GM18508 (cell line): ENCODE data around the gene VMP1.
"Not testable (repeated sequence)": the region's sequence is repeated elsewhere in the genome, so short reads cannot be mapped to it uniquely, and the experiment has no call there.

Experiments
- ATAC-seq: cut with Tn5 transposase; IDR thresholded peaks from one replicate; pipeline ENCODE4 v1.9.1; 2021; ENCODE audit warnings: moderate number of reproducible peaks; ENCODE audit not compliant: insufficient read depth, unreplicated experiment

The VMP1 gene

DNA sequence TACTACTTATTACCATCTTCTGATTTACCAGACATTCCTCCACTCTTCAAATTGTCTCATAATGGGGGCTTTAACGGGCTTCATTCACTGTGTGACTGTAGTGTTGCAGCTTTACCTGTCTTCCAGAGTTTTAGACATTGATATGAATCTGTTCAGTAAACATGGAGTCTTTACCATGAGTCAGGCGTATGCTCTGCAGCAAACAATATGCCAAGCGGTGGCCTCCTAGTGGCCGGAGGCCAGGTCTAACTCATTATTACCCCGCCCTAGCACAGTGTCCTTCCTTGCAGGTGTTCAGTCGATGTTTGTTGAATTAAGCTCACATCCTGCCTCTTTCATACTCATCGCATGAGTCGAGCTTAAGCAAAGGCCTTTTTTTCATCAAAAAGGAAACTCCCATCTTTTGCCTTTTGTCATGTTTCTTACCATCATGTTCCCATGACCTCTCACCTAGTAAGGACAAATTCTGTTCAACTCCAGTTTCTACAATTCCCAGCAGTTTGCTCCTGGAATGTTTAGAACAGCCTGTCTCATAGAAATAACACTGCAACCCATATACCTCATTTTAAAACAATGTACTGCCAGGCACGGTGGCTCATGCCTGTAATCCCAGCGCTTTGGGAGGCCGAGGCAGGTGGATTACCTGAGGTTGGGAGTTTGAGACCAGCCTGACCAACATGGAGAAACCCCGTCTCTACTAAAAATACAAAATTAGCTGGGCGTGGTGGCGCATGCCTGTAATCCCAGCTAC, 145.9 kb downstream of the VMP1 start:
- ATAC-seq = no peak

GRCh38 chr17:59853919-59854729, 146.7 kb downstream of the VMP1 start:
- not testable (repeated sequence) for ATAC-seq

DNA sequence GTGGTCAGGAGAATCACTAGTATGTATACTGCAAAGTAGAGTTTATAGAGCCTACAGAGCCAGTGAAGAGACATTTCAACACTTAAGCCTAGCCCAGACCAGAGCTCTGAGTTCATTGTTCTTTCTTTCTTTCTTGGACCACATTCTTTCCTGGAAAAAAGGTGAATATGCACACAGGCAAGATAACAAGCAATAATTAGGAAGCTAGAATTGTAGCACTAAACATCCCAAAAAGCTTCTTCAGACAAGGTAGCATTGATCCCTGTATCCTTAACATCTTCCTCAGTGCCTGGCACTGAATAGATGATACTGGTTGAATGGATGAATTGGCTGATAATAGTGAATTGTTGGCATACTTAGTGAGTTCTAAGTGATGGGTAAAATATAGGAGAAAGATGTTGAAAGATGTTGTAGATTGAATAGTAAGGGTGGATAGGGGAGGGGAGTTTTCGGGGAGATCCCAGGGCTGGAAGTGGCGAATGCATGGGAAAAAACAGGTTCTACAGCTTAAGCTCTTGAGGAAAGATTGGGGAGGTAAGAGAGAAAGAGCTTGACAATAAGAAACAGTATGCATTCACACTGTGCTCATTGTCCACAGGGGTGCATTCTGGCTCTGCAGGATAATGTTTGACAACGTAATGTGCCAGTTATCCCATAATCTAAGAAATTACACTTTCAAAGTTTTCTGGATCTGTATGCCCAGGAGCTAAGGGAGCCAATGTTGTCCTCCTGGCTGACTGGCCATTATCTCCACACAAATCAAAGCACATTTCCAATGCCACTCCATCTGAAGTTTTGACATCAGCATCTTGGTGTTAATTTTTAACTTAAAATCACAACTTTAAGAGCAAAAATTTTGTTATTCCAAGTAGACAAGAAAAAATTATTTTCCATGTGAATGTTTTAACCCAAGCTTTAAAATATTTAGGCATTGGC, 149.7 kb downstream of the VMP1 start:
- no peak for ATAC-seq

DNA sequence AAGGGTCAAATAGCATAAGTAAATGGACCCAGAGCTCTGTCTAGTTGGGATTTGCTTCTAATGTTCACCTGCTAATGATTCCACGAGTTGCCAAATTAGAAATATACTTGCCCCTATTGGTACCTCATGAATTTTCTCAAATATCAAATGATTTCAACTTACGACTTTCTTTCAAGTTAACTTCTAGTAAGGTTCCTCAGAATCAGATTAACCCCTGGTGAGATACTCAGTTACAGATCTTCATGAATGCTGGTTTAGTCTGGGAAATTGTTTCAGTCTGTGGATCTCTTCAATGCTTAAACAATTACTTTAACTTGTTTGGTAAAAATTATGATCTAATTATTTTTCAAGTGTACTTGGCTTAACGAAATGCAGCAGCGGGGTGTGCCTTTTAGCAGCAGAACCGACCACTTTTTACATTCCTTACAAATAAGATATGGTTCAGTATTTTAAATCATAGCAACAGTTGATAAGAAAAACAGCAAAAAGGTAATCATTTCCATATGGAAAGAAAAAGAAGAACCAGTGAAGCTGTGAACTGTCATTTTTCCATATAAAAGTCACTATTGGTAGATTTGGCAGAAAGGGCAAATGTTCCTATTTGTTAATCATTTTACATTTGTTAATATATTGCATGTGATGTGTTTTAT, 150.8 kb downstream of the VMP1 start:
- no peak for ATAC-seq

DNA sequence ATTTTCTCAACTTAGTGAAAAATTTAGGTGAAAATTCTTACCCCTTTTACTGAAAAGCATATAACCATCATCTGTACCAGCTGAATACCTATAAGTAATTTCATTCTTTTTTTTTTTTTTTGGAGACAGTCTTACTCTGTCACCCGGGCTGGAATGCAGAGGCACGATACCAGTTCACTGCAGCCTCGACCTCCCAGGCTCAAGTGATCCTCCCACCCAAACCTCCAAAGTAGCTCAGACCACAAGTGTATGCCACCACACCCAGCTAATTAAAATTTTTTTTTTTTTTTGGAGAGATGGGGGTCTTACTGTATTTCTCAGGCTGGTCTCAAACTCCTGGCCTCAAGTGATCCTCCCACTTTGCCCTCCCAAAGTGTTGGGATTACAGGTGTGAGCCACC, 151.5 kb downstream of the VMP1 start:
- ATAC-seq = no peak

- no peak for ATAC-seq
Measured at GRCh38 chr17:59859444-59860025, 152.1 kb downstream of the VMP1 start.

- no peak for ATAC-seq
Measured at GRCh38 chr17:59863616-59864015, 156.2 kb downstream of the VMP1 start.

DNA sequence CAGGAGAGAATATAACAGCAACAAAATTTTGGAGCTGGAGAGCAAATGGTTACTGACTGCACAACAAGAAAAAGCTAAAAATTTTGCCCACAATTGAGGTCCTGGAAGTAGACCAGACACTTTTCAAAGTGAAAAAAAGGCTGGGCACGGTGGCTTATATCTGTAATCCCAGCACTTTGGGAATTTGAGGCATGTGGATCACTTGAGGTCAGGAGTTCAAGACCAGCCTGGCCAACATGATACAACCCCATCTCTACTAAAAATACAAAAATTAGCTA, 162.4 kb downstream of the VMP1 start:
- ATAC-seq = no peak

DNA sequence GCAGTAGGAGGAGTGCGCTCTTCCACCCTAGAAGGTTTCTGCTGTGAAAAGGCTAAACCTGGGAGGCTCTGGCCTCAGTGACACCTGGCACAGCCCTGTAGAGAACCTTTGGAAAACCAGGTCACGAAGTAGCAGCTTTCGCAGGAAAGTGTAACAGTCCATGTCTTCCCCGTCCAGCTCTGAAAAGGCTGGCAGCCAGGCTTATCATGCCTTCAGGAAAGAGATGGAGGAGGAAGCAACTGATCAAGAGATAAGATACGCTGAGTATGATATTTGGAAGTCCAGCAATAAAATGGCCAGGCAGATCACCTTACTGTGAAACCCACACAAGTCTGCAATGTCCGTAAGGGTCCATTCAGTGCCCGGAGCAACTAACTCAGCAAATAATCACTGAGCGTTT, 163.0 kb downstream of the VMP1 start:
- ATAC-seq = no peak

DNA sequence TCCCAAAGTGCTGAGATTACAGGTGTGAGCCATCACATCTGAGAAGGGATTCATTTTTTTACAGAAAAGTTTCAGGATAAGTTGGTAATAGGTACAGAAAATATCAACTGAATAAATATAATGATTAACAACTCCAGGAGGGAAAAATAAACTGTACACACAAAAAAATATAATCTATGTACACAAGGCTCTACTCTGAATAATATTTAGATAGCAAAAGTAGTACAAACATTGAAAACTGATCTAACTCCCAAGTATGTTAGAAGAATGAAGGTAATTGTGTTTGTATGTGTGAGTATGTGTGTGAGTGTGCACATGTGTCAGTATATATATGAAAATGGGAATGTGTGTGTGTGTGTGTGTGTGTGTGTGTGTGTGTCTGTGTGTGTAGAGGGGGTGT, 164.9 kb downstream of the VMP1 start:
- ATAC-seq = no peak

DNA sequence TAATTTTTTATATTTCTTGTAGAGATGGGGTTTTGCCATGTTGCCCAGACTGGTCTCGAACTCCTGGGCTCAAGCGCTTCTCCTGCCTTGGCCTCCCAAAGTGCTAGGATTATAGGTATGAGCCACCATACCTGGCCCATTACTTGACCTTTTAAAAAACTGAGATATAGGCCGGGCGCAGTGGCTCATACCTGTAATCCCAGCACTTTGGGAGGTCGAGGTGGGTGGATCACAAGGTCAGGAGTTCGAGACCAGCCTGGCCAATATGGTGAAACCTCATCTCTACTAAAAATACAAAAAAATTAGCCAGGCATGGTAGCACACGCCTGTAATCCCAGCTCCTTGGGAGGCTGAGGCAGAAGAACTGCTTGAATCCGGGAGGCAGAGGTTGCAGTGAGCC, 166.0 kb downstream of the VMP1 start:
- not testable (repeated sequence) for ATAC-seq

DNA sequence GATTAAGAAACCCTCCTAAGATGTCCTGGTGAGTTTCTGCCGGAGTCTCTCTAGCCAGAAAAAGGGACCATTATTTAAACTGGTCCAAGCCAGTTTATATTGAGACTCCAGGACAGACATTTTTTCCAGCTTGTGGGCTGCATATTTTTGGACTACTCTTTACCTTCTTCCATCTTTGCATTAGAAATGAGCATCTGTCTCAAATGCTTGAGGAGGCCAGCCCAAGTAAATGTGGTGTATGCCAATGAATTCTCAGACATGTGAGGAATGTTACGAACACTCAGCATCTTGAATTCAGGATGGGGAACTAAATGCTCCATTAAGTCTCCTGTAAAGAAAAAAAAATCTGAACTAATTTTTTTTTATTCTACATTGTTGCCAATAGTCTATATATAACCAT, 166.9 kb downstream of the VMP1 start:
- no peak for ATAC-seq

DNA sequence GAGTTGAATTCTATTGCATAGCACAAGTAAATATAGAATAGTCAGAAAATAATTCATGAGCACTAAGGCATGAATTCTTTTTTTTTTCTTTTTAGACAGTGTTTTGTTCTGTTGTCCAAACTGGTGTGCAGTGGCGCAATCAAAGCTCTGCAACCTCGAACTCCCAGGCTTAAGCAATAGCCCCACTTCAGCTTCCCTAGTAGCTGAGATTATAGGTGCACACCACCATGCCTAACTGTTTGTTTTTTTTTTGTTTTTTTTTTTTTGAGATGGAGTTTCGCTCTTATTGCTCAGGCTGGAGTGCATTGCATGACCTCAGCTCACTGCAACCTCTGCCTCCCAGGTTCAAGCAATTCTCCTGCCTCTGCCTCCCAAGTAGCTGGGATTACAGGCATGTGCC, 168.7 kb downstream of the VMP1 start:
- ATAC-seq = no peak

GRCh38 chr17:59877965-59878364, 170.5 kb downstream of the VMP1 start:
- ATAC-seq = no peak

DNA sequence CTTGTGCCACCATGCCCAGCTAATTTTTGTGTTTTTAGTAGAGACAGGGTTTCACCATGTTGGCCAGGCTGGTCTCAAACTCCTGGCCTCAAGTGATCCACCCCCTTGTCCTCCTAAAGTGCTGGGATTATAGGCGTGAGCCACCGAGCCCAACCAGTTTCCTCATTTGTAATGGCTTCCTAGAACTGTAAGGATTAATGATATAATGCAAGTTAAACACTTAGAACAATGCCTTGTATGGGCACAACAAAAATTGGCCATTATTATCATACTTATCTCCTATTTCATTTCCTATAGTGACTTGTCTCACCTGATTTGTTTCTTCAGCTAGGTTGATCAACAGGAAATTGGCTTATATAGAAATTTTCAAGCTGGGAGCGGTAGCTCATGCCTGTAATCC, 171.2 kb downstream of the VMP1 start:
- no peak for ATAC-seq

DNA sequence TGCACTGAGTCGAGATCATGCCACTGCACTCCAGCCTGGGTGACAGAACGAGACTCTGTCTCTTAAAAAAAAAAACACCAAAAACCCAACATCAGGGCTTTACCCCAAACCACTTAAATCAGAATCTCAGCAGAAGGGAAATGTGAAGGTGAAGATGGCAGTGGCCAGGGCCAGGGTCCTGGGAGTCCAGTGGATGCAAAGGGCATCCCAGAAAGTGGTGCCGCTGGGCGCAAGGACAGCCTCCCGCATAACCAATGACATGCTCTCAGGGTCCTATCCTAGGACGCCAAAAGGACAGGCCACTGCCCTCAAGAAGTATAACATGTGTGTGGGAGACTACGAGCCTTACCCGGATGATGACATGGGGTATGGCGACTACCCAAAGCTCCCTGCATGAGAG, 177.4 kb downstream of the VMP1 start:
- ATAC-seq = no peak

DNA sequence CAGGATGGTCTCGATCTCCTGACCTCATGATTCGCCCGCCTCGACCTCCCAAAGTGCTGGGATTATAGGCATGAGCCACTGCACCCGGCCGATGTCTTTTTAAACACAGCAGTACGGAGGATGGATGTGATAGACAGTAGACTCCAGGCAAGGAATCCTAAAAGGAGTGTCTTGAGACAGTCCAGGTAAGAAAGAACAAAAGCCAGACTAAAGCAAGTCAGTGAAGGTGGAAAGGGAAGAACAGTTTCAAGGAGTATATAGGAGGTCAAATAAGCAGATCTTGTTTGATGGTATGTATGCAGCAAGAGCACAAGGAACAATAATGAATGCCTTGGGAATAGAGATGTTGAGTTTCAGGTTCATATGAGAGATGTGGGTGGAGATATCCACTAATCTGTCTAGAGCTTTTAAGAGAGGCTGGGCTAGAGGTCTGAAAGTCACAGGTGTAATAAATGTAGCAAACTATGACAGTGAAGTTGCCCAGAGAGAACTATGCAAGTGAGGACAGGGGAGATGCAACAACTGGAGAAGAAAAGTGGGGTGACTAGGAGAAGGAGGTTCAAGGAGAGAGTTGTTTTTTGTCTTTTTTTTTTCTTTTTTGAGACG, 180.8 kb downstream of the VMP1 start:
- no peak for ATAC-seq

DNA sequence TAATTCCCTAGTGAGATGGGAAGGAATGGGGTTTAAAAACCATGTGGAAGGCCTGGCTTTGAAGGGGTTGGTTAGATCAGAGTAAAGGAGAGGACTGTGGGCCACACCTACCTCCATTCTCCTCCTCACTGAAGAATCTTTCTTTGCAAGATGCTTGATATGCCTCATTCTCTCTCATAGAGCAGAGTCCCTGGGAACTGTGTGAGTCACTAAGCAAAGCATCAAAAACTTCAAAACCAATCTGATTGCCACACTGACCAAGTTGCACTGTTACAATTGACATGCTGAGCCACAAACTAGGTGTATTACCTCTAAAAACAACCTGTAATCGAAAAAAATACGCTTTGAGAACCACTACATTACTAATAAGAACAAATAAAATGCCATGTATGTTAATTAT, 183.3 kb downstream of the VMP1 start:
- ATAC-seq = no peak
